ENCODE results near the gene LRRK1.

LRRK1 gene

DNA sequence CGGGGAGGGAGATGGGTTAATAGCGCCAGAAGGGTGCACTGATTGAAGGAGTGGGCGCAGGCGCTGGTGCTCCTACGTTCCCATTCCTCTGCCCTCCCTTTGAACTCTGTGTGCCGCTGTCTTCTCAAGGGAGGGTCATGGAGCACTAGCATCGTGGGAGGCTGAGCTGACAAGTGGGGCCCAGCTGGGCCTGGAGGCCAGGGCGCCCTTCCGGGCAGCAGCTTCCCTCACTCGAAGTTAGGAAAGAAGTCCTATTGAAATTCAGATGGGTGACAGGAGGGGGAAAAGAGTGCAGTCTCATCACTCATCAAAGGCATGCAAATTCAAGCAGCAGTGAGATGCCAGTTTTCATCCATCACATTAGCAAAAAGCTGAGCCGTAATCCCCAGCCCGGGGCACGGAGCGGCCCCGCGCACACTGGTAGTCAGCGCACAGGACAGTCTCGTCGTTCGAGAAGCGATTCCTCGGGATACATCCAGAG is 128.2 kb downstream of the LRRK1 start:
- DNase-seq = no peak

DNA sequence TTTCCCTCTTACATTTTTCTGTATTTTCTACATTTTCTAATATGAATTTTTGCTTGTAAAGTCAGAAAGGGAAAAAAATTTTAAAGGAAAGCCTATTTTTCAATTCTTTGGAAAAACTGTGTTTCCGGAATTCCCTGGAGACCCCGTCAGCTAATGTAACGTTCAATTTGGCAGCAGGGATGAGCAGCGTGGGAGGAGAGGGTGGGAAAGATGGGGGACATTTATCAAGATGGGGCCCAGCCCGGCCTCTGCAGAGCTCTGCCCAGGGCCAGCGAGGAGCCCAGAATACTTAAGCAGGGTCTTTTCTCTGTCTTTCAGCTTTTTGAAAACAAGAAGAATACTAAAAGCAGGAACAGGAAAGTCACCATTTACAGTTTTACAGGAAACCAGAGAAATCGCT is 129.0 kb downstream of the LRRK1 start:
- no peak for DNase-seq

DNA sequence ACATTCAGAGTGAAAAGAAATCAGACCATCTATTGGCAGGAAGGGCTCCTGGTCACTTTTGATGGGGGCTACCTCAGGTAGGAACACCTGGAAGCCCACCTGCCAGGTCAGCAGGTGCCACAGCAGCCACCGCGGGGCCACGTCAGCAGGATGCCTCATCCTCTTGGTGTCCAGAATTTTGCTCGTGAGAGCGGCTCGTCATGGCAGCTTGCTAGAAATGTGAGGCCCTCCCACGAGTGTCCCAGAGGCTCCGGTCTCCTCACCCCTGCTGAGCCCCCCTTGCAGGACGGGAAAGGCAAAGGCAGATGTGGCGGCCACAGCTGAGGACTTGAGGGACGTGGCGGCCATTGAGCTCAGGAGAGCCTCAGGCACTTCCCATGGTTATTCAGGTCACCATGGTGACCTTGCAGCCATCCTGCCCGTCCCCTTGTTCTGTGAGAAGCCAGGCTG is 129.4 kb downstream of the LRRK1 start:
- no peak for DNase-seq

DNA sequence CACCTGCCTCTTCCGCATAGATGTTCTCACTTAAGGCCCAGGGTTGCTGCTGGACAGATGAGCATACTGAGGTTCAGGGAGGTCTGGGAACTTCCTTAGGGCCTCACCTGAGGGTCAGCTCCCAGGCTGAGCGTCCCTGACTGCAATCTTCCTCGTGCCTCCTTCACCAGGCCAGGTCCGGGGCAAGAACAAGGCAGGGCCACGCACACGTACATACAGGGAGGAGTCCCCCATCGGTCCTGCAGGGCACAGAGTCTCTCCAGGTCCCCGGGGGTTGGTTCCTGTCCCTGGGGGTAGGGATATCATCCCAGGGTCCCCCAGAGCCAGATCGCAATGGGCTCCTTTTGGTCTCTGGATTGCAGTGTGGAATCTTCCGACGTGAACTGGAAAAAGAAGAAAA is 130.1 kb downstream of the LRRK1 start:
- DNase-seq = no peak

DNA sequence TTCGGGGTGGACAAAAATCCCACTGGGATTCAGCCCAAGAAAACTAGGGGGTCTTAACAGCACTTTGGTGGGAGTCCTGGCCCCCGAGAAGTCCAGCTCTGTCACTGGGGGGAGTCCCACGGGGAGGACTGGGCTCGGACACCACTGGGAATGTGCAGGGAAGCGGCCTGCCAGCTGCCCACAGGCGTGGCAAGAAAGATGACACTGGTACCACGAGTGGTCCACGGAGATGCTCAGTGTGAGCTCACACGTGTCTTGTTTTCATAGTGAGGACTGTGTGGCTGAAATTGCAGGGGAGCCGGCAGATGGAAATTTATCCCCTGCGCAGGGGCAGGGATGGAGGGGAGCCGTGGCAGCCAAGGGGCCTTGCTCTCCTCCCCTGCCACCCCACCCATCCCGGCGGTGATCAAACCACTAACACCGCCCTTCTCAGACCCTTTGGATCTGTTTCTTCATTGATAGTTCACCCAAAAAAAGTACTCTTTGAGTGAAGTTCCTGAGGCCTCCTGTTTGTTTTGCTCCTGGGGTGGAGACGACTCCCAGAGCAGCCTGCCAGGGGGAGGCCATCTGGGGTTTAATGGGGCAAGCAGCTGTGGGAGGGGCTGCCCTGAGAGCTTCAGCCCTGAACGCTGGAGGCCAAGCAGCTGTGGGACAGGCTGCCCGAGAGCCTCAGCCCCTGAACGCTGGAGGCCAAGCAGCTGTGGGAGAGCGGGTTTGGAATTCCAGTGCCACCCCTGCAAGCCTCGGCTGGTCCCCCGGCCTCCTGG is 130.9 kb downstream of the LRRK1 start:
- no peak for DNase-seq

DNA sequence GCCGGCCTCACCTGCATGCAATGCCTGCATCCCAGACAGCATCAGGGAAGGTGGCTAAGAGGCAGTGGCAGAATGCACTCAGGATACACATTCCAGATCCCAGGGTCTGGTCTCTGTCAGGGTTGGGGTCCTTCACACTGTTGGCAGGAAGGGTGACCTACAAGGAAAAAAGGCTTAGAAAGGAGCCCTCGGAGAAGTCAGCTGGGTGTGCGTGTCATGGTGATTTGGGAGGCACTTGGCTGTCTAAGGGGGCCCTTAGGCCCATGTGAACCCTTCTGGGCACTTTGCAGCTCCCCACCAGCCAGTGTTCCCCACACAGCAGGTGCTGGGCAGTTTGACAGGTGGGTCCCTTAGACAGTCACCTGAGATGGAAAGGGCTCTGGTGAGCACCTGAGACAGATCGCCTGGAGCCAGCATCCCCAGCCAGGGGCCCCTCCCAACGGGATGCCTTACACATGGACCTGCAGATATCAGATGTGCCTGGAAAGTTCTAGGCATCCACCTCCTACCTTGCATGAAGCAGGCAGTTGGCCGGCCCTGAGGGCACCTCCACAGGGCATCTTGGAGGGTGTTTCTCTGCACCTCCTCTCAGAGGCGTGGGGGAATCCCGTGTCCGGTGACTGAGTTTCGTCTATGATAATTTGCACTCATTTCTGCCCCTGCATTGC is 131.6 kb downstream of the LRRK1 start:
- no peak for DNase-seq

DNA sequence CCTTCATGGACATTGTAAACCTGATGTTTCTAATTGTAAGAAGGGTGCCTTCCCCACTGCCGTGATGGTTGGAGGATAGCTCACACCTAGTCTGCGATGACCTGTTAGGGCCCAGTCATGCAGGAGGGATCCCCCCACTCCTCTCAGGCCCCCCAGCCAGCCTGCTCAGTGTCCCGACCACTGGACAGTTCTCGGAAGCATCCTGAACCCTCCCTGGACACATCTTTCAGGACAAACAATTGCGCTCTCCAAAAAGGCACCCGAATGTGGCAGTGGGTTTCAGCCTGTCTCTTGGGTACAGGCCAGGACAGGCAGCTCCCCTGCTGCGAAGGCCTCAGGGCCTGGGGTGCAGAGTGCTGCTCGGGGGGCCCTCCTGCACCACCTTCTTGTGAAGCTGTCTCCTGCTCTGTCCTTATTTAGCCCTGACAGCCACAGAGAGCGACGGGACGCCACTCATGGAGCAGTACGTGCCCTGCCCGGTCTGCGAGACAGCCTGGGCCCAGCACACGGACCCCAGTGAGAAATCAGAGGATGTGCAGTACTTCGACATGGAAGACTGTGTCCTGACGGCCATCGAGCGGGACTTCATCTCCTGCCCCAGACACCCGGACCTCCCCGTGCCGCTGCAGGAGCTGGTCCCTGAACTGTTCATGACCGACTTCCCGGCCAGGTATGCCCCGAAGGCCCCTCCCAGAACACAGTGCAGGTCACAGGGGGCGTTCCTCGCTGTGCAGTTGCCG is 132.3 kb downstream of the LRRK1 start:
- no peak for DNase-seq

DNA sequence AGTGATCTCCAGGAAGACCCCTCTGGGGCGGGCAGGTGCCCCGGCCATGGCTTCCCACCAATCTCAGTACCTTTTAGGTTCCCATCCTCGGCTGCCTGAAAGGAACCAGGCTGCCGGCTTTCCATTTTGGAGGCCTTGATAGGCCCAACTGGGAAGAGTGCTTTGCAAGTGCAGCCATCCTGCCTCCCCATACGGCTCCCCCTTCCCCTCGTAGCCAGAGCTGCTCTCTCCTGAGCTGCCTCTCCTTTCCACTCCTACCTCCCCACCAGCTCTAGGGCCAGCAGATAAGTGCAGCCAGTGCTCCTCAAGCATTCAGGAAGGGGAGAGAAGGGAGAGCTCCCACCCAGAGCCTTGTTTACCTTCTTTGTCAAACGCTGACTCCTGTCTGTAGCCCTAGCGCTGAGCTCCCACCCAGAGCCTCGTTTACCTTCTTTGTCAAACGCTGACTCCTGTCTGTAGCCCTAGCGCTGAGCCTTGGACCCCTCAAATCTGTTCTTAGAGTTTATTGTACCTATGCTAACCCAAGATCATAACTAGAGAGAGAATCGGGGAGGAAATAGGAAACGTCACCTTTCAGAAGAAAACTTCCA is 133.0 kb downstream of the LRRK1 start:
- DNase-seq = no peak

DNA sequence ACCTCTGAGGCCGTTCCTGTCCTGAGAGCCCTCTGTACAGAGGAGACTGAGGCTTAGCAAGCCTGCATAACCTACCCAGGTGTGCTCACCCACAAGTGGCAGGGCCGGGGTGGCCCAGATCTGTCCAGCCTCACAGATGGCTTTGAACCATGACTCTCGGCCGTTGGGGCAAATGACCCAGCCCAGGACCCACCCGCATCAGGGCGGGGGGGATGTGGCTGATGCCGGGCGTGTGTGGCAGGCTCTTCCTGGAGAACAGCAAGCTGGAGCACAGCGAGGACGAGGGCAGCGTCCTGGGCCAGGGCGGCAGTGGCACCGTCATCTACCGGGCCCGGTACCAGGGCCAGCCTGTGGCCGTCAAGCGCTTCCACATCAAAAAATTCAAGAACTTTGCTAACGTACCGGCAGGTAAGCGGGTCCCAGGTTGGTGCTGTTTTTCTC is 133.5 kb downstream of the LRRK1 start:
- DNase-seq = no peak

DNA sequence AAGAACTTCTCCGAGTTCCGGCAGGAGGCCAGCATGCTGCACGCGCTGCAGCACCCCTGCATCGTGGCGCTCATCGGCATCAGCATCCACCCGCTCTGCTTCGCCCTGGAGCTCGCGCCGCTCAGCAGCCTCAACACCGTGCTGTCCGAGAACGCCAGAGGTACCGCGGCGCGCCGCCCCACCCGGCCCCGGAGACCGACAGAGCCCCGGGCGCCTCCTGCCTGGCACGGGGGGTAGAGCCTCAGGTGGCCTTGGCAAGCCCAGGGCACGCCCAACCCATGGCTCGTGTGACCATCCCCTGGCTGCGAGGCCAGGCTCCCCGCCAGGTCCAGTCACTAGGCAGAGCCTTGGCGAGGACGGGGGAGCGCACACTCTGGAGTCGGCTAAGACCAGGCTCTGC is 134.1 kb downstream of the LRRK1 start:
- no peak for DNase-seq

DNA sequence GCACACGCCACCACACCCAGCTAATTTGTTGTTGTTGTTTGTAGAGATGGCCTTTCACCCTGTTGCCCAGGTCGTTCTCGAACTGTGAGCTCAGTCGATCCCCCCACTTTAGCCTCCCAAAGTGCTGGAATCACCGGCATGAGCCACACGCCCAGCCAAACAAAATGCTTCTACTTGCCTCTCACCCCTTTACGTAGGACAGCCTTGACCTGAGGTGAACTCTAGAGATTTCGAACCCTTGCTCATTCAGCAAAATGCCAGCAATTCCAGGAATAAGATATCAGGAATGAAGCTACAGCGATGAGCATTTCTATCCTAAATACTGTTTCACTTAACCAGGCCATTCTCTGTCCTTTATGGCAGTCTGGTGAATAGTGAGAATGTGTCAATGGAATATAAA is 135.0 kb downstream of the LRRK1 start:
- no peak for DNase-seq

DNA sequence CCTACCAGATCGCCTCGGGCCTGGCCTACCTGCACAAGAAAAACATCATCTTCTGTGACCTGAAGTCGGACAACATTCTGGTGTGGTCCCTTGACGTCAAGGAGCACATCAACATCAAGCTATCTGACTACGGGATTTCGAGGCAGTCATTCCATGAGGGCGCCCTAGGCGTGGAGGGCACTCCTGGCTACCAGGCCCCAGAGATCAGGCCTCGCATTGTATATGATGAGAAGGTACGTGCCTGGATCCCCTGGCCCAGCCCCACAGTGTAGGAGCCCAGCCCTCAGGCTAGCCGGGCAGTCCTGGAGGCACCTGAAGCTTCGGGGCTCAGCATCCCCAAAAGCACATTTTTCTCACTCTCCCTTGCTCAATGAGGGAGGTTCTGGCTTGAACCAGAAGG is 135.8 kb downstream of the LRRK1 start:
- DNase-seq = no peak

DNA sequence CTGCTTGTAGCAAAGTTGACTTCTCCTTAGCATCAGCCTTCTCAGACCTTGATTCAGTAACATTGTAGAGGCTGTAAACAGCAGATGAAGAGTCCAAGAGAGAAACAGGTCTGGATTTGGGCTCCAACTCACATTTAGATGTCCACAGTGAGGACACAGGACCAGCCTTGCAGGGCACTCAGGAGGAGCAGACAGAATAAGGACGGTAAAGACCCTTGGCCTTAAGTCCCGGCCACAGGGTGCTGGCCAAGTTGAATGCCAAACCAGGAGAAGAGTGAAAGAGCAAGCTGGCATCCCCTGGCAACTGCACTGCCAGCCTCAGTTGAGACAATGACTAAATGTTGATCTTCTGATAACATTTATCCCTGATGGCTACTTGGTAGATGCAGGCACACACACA is 136.3 kb downstream of the LRRK1 start:
- no peak for DNase-seq

DNA sequence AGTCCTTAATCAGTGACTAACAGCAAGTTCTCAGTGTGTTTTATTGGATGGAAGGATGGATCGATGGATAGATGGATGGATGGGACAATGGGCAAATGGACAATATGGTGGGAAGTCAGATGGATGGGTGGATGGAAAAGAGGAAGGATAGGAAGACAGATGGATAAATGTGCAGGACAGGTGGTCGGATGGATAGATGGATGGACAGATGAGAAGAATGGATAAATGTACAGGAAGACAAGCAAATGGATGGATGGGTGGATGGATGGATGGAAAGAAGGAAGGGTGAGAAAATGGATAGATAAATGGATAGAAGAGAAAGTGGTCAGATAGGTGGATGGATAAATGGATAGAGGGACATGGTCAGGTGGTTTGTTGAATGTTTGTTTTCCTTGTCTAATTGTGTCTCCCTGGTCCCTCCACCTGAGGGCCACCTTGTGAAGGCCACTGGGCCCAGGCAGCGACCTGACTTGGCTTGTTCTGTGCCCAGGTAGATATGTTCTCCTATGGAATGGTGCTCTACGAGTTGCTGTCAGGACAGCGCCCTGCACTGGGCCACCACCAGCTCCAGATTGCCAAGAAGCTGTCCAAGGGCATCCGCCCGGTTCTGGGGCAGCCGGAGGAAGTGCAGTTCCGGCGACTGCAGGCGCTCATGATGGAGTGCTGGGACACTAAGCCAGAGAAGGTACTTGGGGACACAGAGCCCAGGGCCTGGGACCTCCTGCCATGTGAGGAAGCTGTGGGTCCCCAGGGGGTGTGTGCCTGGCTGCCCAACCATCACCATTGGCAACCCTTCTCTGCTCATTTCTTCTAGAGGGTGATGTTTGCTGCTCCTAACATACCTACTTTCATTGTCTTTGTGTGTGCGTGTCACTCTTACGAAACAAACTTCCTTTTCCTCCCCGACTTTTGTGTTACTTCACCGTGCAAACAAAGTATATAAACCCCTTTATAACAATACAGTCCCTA is 137.5 kb downstream of the LRRK1 start:
- no peak for DNase-seq

DNA sequence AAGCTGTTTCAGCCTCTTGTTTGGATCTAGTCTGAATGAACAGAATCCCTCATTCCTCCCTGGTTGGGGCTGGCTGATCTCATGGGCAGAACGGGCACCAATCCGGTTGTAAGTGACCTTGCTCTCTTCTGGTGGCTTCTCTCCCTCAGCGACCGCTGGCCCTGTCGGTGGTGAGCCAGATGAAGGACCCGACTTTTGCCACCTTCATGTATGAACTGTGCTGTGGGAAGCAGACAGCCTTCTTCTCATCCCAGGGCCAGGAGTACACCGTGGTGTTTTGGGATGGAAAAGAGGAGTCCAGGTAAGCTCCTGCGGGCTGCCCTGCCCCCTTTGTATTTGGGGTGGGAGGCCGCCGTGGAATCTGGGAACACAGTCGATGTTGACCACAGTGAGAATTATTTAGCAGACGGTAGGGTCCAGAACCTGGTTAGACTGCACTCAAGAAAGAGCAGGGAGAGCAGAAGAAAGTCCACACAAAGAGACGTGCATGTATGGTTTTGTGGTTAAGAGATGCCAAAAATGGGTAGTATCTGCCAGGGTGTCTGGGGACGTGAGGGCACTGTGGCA is 138.8 kb downstream of the LRRK1 start:
- DNase-seq = no peak

DNA sequence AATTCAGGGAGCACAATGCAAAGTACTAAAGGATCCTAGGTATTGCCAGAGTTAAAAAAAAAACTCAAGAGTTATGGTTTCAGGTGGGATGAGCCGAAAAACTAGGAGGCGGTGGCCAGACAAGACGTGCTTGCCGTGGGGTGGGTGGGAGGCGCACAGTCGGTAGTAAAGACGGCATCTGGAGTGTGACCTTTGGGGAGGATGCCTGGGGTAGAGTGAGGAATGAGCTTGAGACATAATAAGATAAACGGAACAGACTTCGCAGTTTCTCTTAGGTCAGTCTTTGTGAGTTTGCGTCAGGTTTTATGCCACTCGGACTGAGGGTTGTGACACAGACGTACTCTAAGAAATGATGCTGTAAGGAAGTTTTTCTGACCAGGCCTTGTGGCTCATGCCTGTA is 139.6 kb downstream of the LRRK1 start:
- no peak for DNase-seq

DNA sequence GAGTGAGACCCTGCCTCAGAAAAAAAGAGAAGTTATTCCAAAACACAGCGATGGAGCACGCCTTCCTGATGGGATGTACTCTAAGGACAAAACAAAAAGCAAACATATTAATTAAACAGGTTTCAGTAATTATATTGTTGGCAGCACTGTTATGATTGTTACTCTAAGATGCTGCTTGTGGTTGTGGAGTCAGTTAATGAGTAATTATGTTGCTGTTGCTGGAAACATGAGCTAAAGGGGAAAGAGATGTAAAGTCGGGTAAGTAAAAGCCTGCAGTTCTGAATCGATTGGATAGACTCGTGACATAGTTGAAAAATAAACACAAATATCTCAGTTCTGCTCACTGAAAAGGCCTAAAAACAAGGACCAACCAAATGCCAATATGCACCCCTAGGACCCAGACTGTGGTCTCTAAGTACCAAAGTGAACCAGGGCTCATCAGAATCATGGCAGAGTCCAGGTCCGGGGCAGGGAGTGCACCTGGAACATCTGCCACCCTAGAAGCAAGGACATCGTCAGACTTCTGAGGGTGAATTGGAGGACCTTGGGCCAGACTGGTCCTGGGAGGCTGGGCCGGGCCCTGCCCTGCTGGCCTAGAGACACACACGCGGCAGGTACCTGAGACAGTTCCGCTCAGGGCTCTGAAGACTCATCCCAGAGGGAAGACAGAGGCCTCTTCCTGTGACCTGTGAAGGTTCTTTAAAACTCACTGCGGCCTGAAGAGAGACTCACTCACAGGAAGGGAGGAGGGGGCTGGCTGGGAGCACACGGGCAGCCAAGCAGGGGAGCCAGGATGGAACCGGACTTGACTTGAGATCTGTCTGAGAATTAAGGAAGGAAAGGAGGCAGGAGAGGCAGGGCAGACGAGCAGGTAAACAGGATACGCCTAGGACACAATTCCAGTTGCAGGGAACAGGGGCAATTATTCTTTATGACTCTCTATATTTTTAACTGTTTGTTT is 140.5 kb downstream of the LRRK1 start:
- no peak for DNase-seq

DNA sequence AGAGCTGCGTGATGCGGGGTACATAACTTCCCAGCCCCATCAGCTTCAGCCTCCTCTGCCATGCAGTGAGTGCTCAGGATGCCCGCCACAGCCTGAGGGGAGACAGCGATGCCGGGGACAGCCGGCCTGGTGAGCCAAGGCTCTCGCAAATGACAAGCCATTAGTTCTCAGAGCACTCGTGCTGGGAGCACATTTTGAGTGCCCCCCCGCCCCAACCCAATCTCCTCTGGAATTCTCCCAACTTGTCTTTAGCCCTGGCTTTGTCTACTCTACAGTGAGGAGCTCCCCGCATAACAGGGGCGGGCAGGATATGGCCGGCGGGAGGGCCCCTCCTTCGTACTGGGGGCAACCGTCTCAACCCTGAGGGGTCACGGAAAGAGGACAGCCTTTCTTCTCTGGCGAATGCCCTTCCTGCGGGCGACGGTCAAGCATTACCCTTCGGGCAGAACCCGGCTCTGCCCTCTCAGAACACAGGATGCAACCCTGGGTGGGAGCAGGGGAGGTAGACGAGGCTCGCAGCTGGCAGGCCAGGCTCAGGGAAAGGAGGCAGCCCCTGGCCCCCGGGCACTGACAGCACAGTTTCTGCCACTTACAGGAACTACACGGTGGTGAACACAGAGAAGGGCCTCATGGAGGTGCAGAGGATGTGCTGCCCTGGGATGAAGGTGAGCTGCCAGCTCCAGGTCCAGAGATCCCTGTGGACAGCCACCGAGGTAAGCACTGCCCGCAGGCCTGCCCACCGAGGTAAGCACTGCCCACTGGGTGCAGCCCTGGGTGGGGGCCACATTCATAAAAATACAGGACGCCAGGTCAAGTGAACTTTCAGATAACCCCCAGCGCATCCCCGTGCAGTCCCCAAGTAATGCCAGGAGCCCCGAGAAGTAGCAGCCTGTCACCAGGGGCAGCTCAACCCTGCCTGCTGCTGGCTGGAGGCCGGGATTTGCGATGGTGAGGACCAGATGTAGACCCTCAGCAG is 141.7 kb downstream of the LRRK1 start:
- DNase-seq = no peak

DNA sequence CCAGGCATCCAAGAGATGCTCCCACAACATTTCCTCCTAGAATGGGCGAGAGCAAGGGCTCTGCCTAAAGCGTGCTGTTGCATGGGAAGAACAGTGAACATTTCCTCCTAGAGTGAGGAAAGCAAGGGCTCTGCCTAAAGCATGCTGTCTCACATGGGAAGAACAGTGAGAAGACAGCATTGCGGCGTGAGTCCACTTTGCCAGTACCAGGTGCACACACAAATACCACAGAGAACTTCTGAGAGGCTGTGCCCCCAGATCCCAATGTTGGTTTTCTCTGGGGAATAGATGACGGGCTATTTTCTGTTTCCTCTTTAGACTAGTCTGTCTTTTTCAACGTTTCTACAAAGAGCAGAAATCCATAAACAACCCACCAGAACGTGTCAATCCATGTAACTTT is 142.9 kb downstream of the LRRK1 start:
- no peak for DNase-seq
